Measurements from ENCODE around the gene STK32C. TPM values are rescaled to one million over a fixed set of nuclear protein-coding genes. Genes with fewer than 3 reads are reported as not detected.

The STK32C gene
- total RNA-seq, 1 donor from 2014 or later = 12.9 TPM

DNA sequence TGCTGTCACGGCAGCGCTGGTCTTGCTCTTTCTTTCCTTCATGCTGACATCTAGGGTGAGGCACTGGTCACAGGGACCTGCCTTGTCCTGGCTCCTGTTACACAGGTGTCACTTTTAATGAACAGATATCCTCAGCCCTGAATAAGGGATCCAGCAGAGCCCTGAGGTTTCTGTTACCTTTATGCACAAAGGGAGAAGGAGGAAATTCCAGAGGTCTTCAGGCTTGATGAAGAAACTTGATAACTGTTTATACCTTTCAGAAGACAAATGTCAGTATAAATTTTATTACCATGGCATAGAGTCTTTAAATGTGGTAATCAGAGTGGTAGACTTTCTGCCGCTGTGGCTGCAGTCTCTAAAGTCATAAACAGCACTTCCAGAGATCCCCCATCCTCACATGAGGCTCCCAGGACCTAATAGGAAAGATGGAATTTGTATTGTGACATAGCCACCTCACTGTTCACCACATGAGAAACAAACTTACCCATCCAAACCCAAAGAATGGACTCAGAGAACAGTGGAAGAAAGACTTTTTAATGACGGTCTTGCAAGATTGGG lies 27.0 kb upstream of the STK32C start:
- Mint-ChIP-seq H3K9me3 (no peaks in the 10 kb centered on the region), H3K4me1 (ENCODE audit: unreplicated experiment) (peaks cover 42% of the 10 kb centered on the region)

DNA sequence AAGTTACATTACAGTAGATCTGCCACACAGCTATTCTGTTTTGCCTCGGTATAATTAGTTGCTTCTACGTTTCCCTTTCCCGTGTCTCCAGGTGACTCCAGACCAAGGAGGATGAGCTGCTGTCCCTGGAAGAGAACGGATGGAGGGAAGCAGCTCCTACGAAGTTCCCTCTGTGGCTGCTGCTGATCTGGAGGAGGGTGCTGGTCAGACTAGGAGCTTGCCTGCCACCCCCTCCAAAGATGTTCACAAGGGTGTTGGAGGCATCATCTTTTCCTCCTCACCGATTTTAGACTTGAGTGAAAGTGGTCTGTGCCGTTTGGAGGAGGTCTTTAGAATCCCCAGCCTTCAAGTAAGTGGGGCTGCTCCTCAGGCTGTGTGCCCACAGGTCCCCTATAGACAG lies 25.6 kb upstream of the STK32C start:
- peak overlapping the region; percentile 97 for H3K4me3 Mint-ChIP-seq
- H3K36me3 Mint-ChIP-seq = peaks cover 3% of the 10 kb centered on the region
- no peaks in the 10 kb centered on the region for H3K27me3 Mint-ChIP-seq
- H3K27ac Mint-ChIP-seq = peak overlapping the region; percentile 82
- no peak for DNase-seq (ENCODE audit: extremely low spot score, unreplicated experiment)
- TF ChIP-seq, protein P1, sequence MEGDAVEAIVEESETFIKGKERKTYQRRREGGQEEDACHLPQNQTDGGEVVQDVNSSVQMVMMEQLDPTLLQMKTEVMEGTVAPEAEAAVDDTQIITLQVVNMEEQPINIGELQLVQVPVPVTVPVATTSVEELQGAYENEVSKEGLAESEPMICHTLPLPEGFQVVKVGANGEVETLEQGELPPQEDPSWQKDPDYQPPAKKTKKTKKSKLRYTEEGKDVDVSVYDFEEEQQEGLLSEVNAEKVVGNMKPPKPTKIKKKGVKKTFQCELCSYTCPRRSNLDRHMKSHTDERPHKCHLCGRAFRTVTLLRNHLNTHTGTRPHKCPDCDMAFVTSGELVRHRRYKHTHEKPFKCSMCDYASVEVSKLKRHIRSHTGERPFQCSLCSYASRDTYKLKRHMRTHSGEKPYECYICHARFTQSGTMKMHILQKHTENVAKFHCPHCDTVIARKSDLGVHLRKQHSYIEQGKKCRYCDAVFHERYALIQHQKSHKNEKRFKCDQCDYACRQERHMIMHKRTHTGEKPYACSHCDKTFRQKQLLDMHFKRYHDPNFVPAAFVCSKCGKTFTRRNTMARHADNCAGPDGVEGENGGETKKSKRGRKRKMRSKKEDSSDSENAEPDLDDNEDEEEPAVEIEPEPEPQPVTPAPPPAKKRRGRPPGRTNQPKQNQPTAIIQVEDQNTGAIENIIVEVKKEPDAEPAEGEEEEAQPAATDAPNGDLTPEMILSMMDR (conservative IDR thresholded peaks at IDR 0.05) = no peak
- peaks cover 47% of the 10 kb centered on the region for H3K4me1 Mint-ChIP-seq (ENCODE audit: unreplicated experiment)
- H3K9me3 Mint-ChIP-seq = no peaks in the 10 kb centered on the region

More for the DNA sequence above, 27.0 kb upstream of the STK32C start:
- TF ChIP-seq, protein P1 (conservative IDR thresholded peaks at IDR 0.05) = no peak
- Mint-ChIP-seq H3K27me3 (no peaks in the 10 kb centered on the region), H3K36me3 (peaks cover 3% of the 10 kb centered on the region), H3K27ac (no peak overlapping the region), H3K4me3 (no peak overlapping the region)
- no peak for DNase-seq (ENCODE audit: extremely low spot score, unreplicated experiment)

DNA sequence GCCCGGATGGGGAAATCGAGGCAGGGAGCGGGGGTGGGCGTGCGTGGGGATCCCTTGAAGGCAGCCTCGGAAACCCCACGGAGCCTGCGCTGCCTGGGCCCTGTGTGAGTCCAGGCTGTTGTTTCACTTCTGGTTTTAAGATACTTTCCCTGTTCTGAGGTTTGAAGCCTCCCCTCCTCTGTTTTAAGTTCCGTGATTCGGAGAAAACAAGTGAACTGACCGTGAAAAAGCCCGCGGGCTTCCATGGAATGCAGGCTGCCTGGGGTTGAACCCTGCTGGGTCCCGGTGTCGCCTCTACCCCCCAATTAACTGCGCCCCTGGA lies 24.6 kb upstream of the STK32C start:
- peaks cover 10% of the 10 kb centered on the region for H3K36me3 Mint-ChIP-seq
- peaks cover 46% of the 10 kb centered on the region for H3K4me1 Mint-ChIP-seq (ENCODE audit: unreplicated experiment)
- TF ChIP-seq, protein P1 (conservative IDR thresholded peaks at IDR 0.05) = no peak
- peak overlapping the region; percentile 82 for H3K27ac Mint-ChIP-seq
- no peak for DNase-seq (ENCODE audit: extremely low spot score, unreplicated experiment)
- peak overlapping the region; percentile 97 for H3K4me3 Mint-ChIP-seq
- no peaks in the 10 kb centered on the region for H3K27me3 Mint-ChIP-seq
- no peaks in the 10 kb centered on the region for H3K9me3 Mint-ChIP-seq

DNA sequence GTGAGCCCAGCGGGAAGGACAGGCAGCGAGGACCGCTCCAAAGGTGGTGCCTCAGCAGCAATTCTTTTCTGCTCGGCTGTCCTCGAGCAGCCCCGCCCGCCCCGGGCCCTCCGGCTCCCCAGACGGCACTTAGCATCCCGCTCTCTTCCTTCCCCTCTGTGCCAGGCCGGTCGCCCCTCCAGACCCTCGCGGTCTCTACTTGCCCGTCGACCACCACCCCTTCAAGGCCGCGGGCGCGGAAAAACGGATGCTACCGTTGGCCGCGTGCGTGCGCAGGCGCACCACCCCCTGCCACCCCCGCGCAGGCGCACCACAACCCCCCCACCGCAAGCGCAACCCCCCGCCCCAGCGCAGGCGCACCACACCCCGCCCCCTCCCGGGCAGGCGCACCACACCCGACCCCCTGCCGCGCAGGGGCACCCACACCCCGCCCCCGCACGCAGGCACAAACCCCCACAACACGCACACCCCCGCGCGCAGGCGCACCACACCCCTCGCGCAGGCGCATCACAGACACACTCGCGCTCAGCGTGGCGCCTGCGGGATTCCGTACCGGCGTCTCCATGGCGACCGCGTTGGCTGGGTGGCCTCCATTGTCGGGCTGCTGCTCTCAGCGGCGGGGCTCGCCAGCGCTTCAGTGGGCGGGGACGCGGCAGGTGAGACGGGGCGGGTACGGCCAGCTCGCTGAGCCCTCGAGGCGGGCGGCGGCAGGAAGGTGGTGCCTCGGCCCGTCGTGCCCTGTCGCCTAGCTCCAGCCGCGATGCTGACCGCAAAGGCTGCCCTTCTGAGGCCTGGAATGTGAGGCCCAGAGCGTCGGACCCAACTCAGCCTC lies 24.1 kb upstream of the STK32C start, which contains the start of gene LRRC27:
LRRC27 (plus strand) TSS at position 593 of the 832 bp plus-strand sequence. CDS start 1,332 bp downstream, outside the sequence.
- Mint-ChIP-seq H3K36me3 (peaks cover 15% of the 10 kb centered on the region), H3K27me3 (no peaks in the 10 kb centered on the region), H3K4me1 (ENCODE audit: unreplicated experiment) (peaks cover 40% of the 10 kb centered on the region), H3K4me3 (peak within 1 kb of the TSS; percentile 97), H3K9me3 (no peaks in the 10 kb centered on the region), H3K27ac (peak within 1 kb of the TSS; percentile 82)
- TF ChIP-seq, protein P1 (conservative IDR thresholded peaks at IDR 0.05) = no peak
- peak; percentile 100 for DNase-seq (ENCODE audit: extremely low spot score, unreplicated experiment)

DNA sequence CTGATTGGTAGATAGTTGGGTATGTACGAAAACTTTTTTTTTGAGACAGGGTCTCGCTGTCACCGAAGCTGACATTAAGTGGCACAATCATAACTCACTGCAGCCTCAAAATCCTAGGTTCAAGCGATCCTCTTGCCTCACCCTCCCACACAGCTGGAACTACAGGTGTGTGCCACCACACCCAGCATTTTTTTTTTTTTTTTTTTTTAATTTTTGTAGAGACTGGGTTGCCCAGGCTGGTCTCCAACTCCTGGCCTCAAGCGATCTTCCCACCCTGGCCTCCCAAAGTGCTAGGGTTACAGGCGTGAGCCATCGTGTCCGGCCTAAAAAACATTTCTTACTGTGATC lies 22.7 kb upstream of the STK32C start:
- Mint-ChIP-seq H3K4me3 (peak overlapping the region; percentile 97), H3K27me3 (no peaks in the 10 kb centered on the region), H3K27ac (no peak overlapping the region), H3K4me1 (ENCODE audit: unreplicated experiment) (peaks cover 29% of the 10 kb centered on the region), H3K36me3 (peaks cover 25% of the 10 kb centered on the region), H3K9me3 (no peaks in the 10 kb centered on the region)
- TF ChIP-seq, protein P1 (conservative IDR thresholded peaks at IDR 0.05) = no peak
- DNase-seq (ENCODE audit: extremely low spot score, unreplicated experiment) = no peak
